GM21723 (cell line): Measurements from ENCODE around the gene OR56B4.
"Not testable (repeated sequence)": the region's sequence is repeated elsewhere in the genome, so short reads cannot be mapped to it uniquely, and the experiment has no call there.

Experiments used
- ATAC-seq: cut with Tn5 transposase; IDR thresholded peaks from one replicate; pipeline ENCODE4 v1.9.1; 2021; ENCODE audit warnings: mild to moderate bottlenecking, moderate library complexity; ENCODE audit not compliant: unreplicated experiment

The OR56B4 gene

GRCh38 chr11:6143737-6144136 lies 36.3 kb downstream of the OR56B4 start:
- not testable (repeated sequence) for ATAC-seq

- no peak for ATAC-seq
These were observed 43.6 kb downstream of the OR56B4 start for GRCh38 chr11:6151117-6151516.

- ATAC-seq: no peak
These were observed 44.6 kb downstream of the OR56B4 start for GRCh38 chr11:6152126-6152525.

GRCh38 chr11:6156628-6157359 lies 49.3 kb downstream of the OR56B4 start:
- ATAC-seq: no peak
